ENCODE measurements around the gene GALNTL6. TPM values are rescaled to one million over a fixed set of nuclear protein-coding genes. Genes with fewer than 3 reads are reported as not detected.
"Not testable (repeated sequence)": the region's sequence is repeated elsewhere in the genome, so short reads cannot be mapped to it uniquely, and the experiment has no call there.

Gene GALNTL6
- total RNA-seq, 1 donor from 2014 or later, result 0.61 TPM

DNA sequence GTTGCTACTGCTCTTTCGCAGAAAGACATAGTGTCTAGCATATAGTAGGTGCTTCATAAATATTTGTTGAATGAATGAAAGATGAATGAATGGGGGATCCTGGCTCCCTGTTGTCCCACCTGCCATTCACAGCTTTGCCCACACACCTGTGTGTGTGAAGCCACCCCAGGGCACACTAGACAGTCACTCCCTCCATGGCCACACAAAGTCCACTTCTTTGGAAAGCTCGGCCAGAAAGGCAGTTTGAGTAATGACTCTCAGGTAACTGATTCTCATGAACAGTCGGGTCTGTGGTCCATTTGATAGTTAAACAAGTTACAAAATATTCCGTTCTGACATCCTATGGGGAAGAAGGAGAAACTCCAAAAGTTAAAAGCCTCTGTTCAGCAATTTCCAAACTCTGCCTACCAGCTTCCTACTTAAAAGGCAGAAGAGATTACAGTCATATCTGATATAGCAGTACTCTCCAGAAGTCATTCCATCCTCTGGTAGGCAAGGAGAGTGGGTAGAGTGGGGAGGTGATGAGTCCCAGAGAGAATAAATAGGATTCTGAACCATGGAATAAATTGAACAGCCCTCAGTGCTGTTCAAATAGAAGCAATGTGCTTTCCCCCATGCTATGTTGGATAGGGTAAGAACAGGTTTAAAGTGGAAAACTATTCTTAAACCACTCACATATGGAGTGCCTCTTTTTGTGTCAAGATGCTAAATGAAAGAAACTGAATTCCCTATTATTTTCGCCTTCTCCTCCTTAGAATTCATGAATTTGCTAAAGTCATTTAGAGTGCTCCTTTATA, 1150.5 kb downstream of the GALNTL6 start:
- H3K4me1 Mint-ChIP-seq (ENCODE audit: low read depth, unreplicated experiment), result no peaks in the 10 kb centered on the region
- peaks cover 7% of the 10 kb centered on the region for H3K27me3 ChIP-seq (ENCODE audit: insufficient read depth, low read length)
- no peak overlapping the region for H3K9ac ChIP-seq (ENCODE audit: low read length)
- peaks cover 3% of the 10 kb centered on the region for H3K4me1 ChIP-seq (ENCODE audit: insufficient read depth, low read length)
- no peak overlapping the region for H3K4me2 ChIP-seq (ENCODE audit: low read length)
- no peak overlapping the region for H3K4me3 Mint-ChIP-seq (ENCODE audit: unreplicated experiment)
- DNase-seq (ENCODE audit: low read depth) (no peak), FAIRE-seq (no peak)
- no peaks in the 10 kb centered on the region for H3K36me3 Mint-ChIP-seq (ENCODE audit: low read depth, unreplicated experiment)
- H3K4me3 ChIP-seq (ENCODE audit: insufficient read depth, low read depth, low read length), result no peak overlapping the region
- no peak overlapping the region for H3K27ac Mint-ChIP-seq (ENCODE audit: unreplicated experiment)
- H3K79me2 ChIP-seq (ENCODE audit: insufficient read depth, low read length), result no peaks in the 10 kb centered on the region
- TF ChIP-seq, protein P1, sequence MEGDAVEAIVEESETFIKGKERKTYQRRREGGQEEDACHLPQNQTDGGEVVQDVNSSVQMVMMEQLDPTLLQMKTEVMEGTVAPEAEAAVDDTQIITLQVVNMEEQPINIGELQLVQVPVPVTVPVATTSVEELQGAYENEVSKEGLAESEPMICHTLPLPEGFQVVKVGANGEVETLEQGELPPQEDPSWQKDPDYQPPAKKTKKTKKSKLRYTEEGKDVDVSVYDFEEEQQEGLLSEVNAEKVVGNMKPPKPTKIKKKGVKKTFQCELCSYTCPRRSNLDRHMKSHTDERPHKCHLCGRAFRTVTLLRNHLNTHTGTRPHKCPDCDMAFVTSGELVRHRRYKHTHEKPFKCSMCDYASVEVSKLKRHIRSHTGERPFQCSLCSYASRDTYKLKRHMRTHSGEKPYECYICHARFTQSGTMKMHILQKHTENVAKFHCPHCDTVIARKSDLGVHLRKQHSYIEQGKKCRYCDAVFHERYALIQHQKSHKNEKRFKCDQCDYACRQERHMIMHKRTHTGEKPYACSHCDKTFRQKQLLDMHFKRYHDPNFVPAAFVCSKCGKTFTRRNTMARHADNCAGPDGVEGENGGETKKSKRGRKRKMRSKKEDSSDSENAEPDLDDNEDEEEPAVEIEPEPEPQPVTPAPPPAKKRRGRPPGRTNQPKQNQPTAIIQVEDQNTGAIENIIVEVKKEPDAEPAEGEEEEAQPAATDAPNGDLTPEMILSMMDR (IDR thresholded peaks at IDR 0.05; ENCODE audit: insufficient read depth, low read depth, low read length), result no peak
- TF ChIP-seq EZH2 (IDR thresholded peaks at IDR 0.05; ENCODE audit: insufficient read depth, low read length), result no peak
- no peaks in the 10 kb centered on the region for H3K36me3 ChIP-seq (ENCODE audit: insufficient read depth, low read length)
- H3K9me3 ChIP-seq (ENCODE audit: insufficient read depth, low read depth, low read length), result no peaks in the 10 kb centered on the region
- H3K27me3 Mint-ChIP-seq (ENCODE audit: low read depth, unreplicated experiment), result peaks cover 16% of the 10 kb centered on the region
- H2AFZ ChIP-seq (ENCODE audit: low read depth, low read length), result no peak overlapping the region
- no peak overlapping the region for H3K27ac ChIP-seq (ENCODE audit: low read depth, low read length)
- H3K9me3 Mint-ChIP-seq (ENCODE audit: unreplicated experiment), result peaks cover 6% of the 10 kb centered on the region
- H4K20me1 ChIP-seq (ENCODE audit: insufficient read depth, low read length), result no peaks in the 10 kb centered on the region

- H3K27ac ChIP-seq (ENCODE audit: low read depth, low read length); H3K4me3 Mint-ChIP-seq (ENCODE audit: unreplicated experiment); H3K9me3 ChIP-seq (ENCODE audit: insufficient read depth, low read depth, low read length); H3K27me3 Mint-ChIP-seq (ENCODE audit: low read depth, unreplicated experiment); H3K27me3 ChIP-seq (ENCODE audit: insufficient read depth, low read length); H3K27ac Mint-ChIP-seq (ENCODE audit: unreplicated experiment); H3K36me3 ChIP-seq (ENCODE audit: insufficient read depth, low read length); H3K9ac ChIP-seq (ENCODE audit: low read length); H3K79me2 ChIP-seq (ENCODE audit: insufficient read depth, low read length); H3K36me3 Mint-ChIP-seq (ENCODE audit: low read depth, unreplicated experiment); H3K4me2 ChIP-seq (ENCODE audit: low read length); H4K20me1 ChIP-seq (ENCODE audit: insufficient read depth, low read length); DNase-seq (ENCODE audit: low read depth); H2AFZ ChIP-seq (ENCODE audit: low read depth, low read length); H3K4me1 ChIP-seq (ENCODE audit: insufficient read depth, low read length); H3K4me1 Mint-ChIP-seq (ENCODE audit: low read depth, unreplicated experiment); H3K9me3 Mint-ChIP-seq (ENCODE audit: unreplicated experiment); H3K4me3 ChIP-seq (ENCODE audit: insufficient read depth, low read depth, low read length); FAIRE-seq: not testable (repeated sequence)
These were observed 1157.0 kb downstream of the GALNTL6 start for GRCh38 chr4:172970189-172970588.

DNA sequence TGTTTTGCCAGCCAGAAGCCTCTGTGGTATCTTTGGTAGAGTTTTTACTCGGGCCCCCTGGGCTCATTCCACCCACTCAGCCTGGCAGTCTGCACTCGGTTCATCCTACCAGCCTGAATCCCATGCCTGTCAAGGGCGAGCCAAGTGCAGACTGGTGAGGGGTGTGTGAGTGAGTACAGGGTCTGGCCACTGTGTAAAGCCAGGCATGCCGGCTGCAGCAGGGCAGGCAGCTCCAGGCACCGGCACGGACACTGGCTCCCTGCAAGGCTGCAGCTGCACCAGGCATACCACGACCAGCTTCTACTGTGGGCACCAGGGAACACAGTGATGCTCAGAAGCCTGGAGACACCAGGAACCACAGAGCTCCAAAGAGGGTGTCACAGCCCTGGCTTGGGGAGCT, 1161.4 kb downstream of the GALNTL6 start:
- Mint-ChIP-seq H3K4me1 (ENCODE audit: low read depth, unreplicated experiment) (peaks cover 2% of the 10 kb centered on the region), H3K9me3 (ENCODE audit: unreplicated experiment) (peaks cover 6% of the 10 kb centered on the region), H3K27ac (ENCODE audit: unreplicated experiment) (no peak overlapping the region), H3K36me3 (ENCODE audit: low read depth, unreplicated experiment) (peaks cover 2% of the 10 kb centered on the region), H3K27me3 (ENCODE audit: low read depth, unreplicated experiment) (no peaks in the 10 kb centered on the region), H3K4me3 (ENCODE audit: unreplicated experiment) (no peak overlapping the region)
- Histone ChIP-seq H3K79me2 (ENCODE audit: insufficient read depth, low read length) (no peaks in the 10 kb centered on the region), H2AFZ (ENCODE audit: low read depth, low read length) (no peak overlapping the region), H4K20me1 (ENCODE audit: insufficient read depth, low read length) (no peaks in the 10 kb centered on the region), H3K4me3 (ENCODE audit: insufficient read depth, low read depth, low read length) (no peak overlapping the region), H3K9me3 (ENCODE audit: insufficient read depth, low read depth, low read length) (peaks cover 6% of the 10 kb centered on the region), H3K9ac (ENCODE audit: low read length) (no peak overlapping the region), H3K27ac (ENCODE audit: low read depth, low read length) (no peak overlapping the region), H3K4me2 (ENCODE audit: low read length) (no peak overlapping the region), H3K4me1 (ENCODE audit: insufficient read depth, low read length) (no peaks in the 10 kb centered on the region), H3K36me3 (ENCODE audit: insufficient read depth, low read length) (no peaks in the 10 kb centered on the region), H3K27me3 (ENCODE audit: insufficient read depth, low read length) (no peaks in the 10 kb centered on the region)
- FAIRE-seq, result no peak
- no peak for DNase-seq (ENCODE audit: low read depth)
- TF ChIP-seq, protein P1 (IDR thresholded peaks at IDR 0.05; ENCODE audit: insufficient read depth, low read depth, low read length), result no peak
- no peak for TF ChIP-seq EZH2 (IDR thresholded peaks at IDR 0.05; ENCODE audit: insufficient read depth, low read length)
